CD4-positive, alpha-beta T cell (primary cell): ENCODE measurements around the gene LRRC74A. TPM values are rescaled to one million over a fixed set of nuclear protein-coding genes. Genes with fewer than 3 reads are reported as not detected.

ENCODE experiments used
- ATAC-seq: fragments of 200-7000 bp; cut with Tn5 transposase; one replicate; pipeline ENCODE4 v1.10.0; 2022; ENCODE audit warnings: mild to moderate bottlenecking; ENCODE audit not compliant: poor library complexity
- CTCF ChIA-PET: fragments of 350-600 bp; sonication (Branson Sonifier 250); formaldehyde crosslinking; loops from one replicate; lab custom pipeline; 2021; ENCODE audit warnings: antibody characterized with exemption, inconsistent platforms; lab: Charles Lee
- POLR2A ChIA-PET: fragments of 350-600 bp; sonication (Branson Sonifier 250); formaldehyde crosslinking; loops from one replicate; lab custom pipeline; 2021; ENCODE audit warnings: antibody characterized with exemption, inconsistent platforms; lab: Charles Lee
- DNase-seq, 14 experiments: peaks; one replicate each; pipeline ENCODE4 v3.0.0-alpha.2; 2013 to 2020; ENCODE audit warnings: mixed read lengths in 2 of 14
- H3K27ac ChIP-seq, 2 donors: one replicate each; pipeline versions ENCODE4 v1.5.1 to v1.7.0; 2013; ENCODE audit warnings: low read length in 2 of 2, low read depth in 1 of 2, mild to moderate bottlenecking in 1 of 2
- H3K27me3 ChIP-seq, 2 experiments: 1 replicate in 1 of 2; 2 replicates in 1 of 2; pipeline versions ENCODE4 v1.6.1 to v1.7.0; 2013; ENCODE audit warnings: low read length in 2 of 2, control low read depth in 1 of 2, mild to moderate bottlenecking in 1 of 2, moderate library complexity in 1 of 2; ENCODE audit not compliant: insufficient read depth in 2 of 2, control insufficient read depth in 1 of 2
- H3K36me3 ChIP-seq: one replicate; pipeline ENCODE4 v1.6.1; 2013; ENCODE audit warnings: low read length, control low read depth; ENCODE audit not compliant: insufficient read depth
- H3K4me1 ChIP-seq: one replicate; pipeline ENCODE4 v1.6.1; 2013; ENCODE audit warnings: low read length, control low read depth; ENCODE audit not compliant: insufficient read depth
- H3K4me3 ChIP-seq: one replicate; pipeline ENCODE4 v1.5.1; 2013; ENCODE audit warnings: mild to moderate bottlenecking, low read length, moderate library complexity
- H3K9me3 ChIP-seq, 2 experiments: 1 replicate in 1 of 2; 2 replicates in 1 of 2; pipeline versions ENCODE4 v1.6.1 to v1.7.0; 2013; ENCODE audit warnings: low read length in 2 of 2, mild to moderate bottlenecking in 2 of 2, control low read depth in 1 of 2, moderate library complexity in 1 of 2; ENCODE audit not compliant: control insufficient read depth in 1 of 2, insufficient read depth in 1 of 2
- H3K27ac Mint-ChIP-seq: one replicate; pipeline ENCODE4 v1.8.0; 2020; ENCODE audit warnings: mixed read lengths
- H3K27me3 Mint-ChIP-seq: one replicate; pipeline ENCODE4 v1.8.0; 2021; ENCODE audit warnings: mixed read lengths
- H3K36me3 Mint-ChIP-seq: one replicate; pipeline ENCODE4 v1.8.0; 2021; ENCODE audit warnings: low read depth, mixed read lengths
- H3K4me1 Mint-ChIP-seq: one replicate; pipeline ENCODE4 v1.8.0; 2021; ENCODE audit warnings: low read depth, mixed read lengths
- H3K4me3 Mint-ChIP-seq: one replicate; pipeline ENCODE4 v1.8.0; 2020; ENCODE audit warnings: mild to moderate bottlenecking, mixed read lengths
- H3K9me3 Mint-ChIP-seq: one replicate; pipeline ENCODE4 v1.8.0; 2020; ENCODE audit warnings: mixed read lengths
- CTCF ChIP-seq: fragments of 200-600 bp; IDR thresholded peaks from one replicate; pipeline ENCODE4 v1.8.0; 2022; ENCODE audit warnings: antibody characterized with exemption, mild to moderate bottlenecking
- intact Hi-C, 2 experiments: fragments of 100-400 bp; cut with DNase I in 1 of 2; cut with micrococcal nuclease in 1 of 2; formaldehyde crosslinking; loops; one replicate each; pipeline versions ENCODE4 v1.15.1 to v1.9.0; 2023 to 2025; cut with DNase I, micrococcal nuclease
- total RNA-seq, 174 experiments: library from RNA in 2 of 174; stranded (reverse) in 2 of 174; gene quantifications; one replicate each; pipeline ENCODE4 v1.2.3 and lab custom pipeline; 2021 to 2026

The LRRC74A gene
- total RNA-seq, 2 experiments from 2014 or later = not detected

GRCh38 chr14:76861574-76862255 lies 35.5 kb downstream of the LRRC74A start:
- ATAC-seq (no peak), DNase-seq (no peak)
- H3K27me3 Mint-ChIP-seq = no peaks in the 10 kb centered on the region
- no peak overlapping the region for H3K4me3 ChIP-seq
- no peak overlapping the region for H3K27ac ChIP-seq
- ChIA-PET POLR2A (no interaction called here), CTCF (interaction anchor here (0.6 kb wide), 1 partner anchor 1544 kb away, joined by 3 read pairs; no protein-coding TSS in a partner anchor)
- H3K27me3 ChIP-seq = peaks cover 0 to 2% of the 10 kb centered on the region in 2 experiments
- H3K4me3 Mint-ChIP-seq = no peak overlapping the region
- no peak for TF ChIP-seq CTCF
- H3K9me3 Mint-ChIP-seq = no peaks in the 10 kb centered on the region
- peaks cover 39% of the 10 kb centered on the region for H3K4me1 Mint-ChIP-seq
- intact Hi-C loops = no loop called here
- H3K4me1 ChIP-seq = peaks cover 16% of the 10 kb centered on the region
- H3K27ac Mint-ChIP-seq = no peak overlapping the region
- H3K36me3 Mint-ChIP-seq = no peaks in the 10 kb centered on the region
- H3K9me3 ChIP-seq = no peaks in the 10 kb centered on the region
- no peaks in the 10 kb centered on the region for H3K36me3 ChIP-seq

GRCh38 chr14:76862546-76863282 lies 36.5 kb downstream of the LRRC74A start:
- TF ChIP-seq CTCF = no peak
- no peak overlapping the region for H3K27ac ChIP-seq
- intact Hi-C loops = no loop called here
- H3K36me3 ChIP-seq = no peaks in the 10 kb centered on the region
- CTCF ChIA-PET = no interaction called here
- H3K36me3 Mint-ChIP-seq = no peaks in the 10 kb centered on the region
- ATAC-seq = peak; percentile 44
- no peaks in the 10 kb centered on the region for H3K9me3 ChIP-seq
- H3K27me3 Mint-ChIP-seq = no peaks in the 10 kb centered on the region
- no peak for DNase-seq
- no peak overlapping the region for H3K4me3 ChIP-seq
- H3K27me3 ChIP-seq = no peaks in the 10 kb centered on the region
- H3K4me1 Mint-ChIP-seq = peaks cover 45% of the 10 kb centered on the region
- POLR2A ChIA-PET = interaction anchor here (1.8 kb wide), 1 partner anchor 50 kb away, joined by 4 read pairs; the partner anchor contains the start of gene ANGEL1
- peaks cover 22% of the 10 kb centered on the region for H3K4me1 ChIP-seq
- H3K9me3 Mint-ChIP-seq = no peaks in the 10 kb centered on the region
- H3K4me3 Mint-ChIP-seq = no peak overlapping the region
- H3K27ac Mint-ChIP-seq = peak overlapping the region; percentile 16

GRCh38 chr14:76863724-76864407 lies 37.7 kb downstream of the LRRC74A start:
- H3K9me3 ChIP-seq = no peaks in the 10 kb centered on the region
- peaks cover 34% of the 10 kb centered on the region for H3K4me1 ChIP-seq
- H3K27ac ChIP-seq = no peak overlapping the region
- CTCF ChIA-PET = interaction anchor here (1.0 to 1.1 kb wide), 2 partner anchors 9 to 233 kb away, joined by 3 read pairs; no protein-coding TSS in a partner anchor
- POLR2A ChIA-PET = interaction anchor here (1.8 kb wide), 1 partner anchor 52 kb away, joined by 4 read pairs; the partner anchor contains the start of gene ANGEL1
- Mint-ChIP-seq H3K9me3 (no peaks in the 10 kb centered on the region), H3K36me3 (no peaks in the 10 kb centered on the region), H3K27me3 (no peaks in the 10 kb centered on the region), H3K4me1 (peaks cover 54% of the 10 kb centered on the region), H3K27ac (peak overlapping the region; percentile 76), H3K4me3 (peak overlapping the region; percentile 51)
- H3K4me3 ChIP-seq = no peak overlapping the region
- H3K27me3 ChIP-seq = no peaks in the 10 kb centered on the region
- no peak for ATAC-seq
- intact Hi-C loops = no loop called here
- TF ChIP-seq CTCF = no peak
- DNase-seq = peak in 3 of 14 experiments; percentile 18 to 60 (median 53)
- no peaks in the 10 kb centered on the region for H3K36me3 ChIP-seq
